Breast epithelium (tissue), 4 donors: ENCODE data around the gene B4GALT6. TPM values are rescaled to one million over a fixed set of nuclear protein-coding genes. Genes with fewer than 3 reads are reported as not detected.

Experiments
- DNase-seq, 2 donors: peaks; one replicate each; pipeline ENCODE4 v3.0.0-alpha.2; 2019; ENCODE audit warnings: low spot score in 2 of 2
- H3K27ac ChIP-seq, 2 donors: fragments of 200-600 bp; sonication (generic) in 1 of 2; one replicate each; pipeline ENCODE4 v1.5.1; 2016 to 2019; ENCODE audit warnings: mild to moderate bottlenecking in 1 of 2
- H3K27me3 ChIP-seq, 2 donors: fragments of 200-600 bp; sonication (generic) in 1 of 2; one replicate each; pipeline versions ENCODE4 v1.5.1 to v1.6.0; 2017 to 2019; ENCODE audit warnings: control low read depth in 1 of 2, mild to moderate bottlenecking in 1 of 2
- H3K36me3 ChIP-seq: fragments of 200-600 bp; one replicate; pipeline ENCODE4 v1.5.1; 2019
- H3K4me1 ChIP-seq, 2 donors: fragments of 200-600 bp; sonication (generic); one replicate each; pipeline ENCODE4 v1.5.1; 2016 to 2019; ENCODE audit warnings: control low read depth in 1 of 2
- H3K4me3 ChIP-seq, 3 donors: fragments of 200-600 bp; sonication (generic); 1 replicate in 2 of 3; 2 replicates in 1 of 3; pipeline ENCODE4 v1.5.1; 2016 to 2019; ENCODE audit warnings: mild to moderate bottlenecking in 3 of 3, moderate library complexity in 2 of 3
- H3K9me3 ChIP-seq, 2 donors: fragments of 200-600 bp; sonication (generic) in 1 of 2; one replicate each; pipeline ENCODE4 v1.5.1; 2016 to 2019; ENCODE audit warnings: control low read depth in 1 of 2
- POLR2A ChIP-seq: fragments of 450-650 bp; IDR thresholded peaks from one replicate; pipeline ENCODE4 v1.6.1; 2016; ENCODE audit warnings: antibody characterized with exemption, mild to moderate bottlenecking, moderate library complexity
- POLR2AphosphoS5 ChIP-seq, 3 donors: sonication (generic); formaldehyde crosslinking; IDR thresholded peaks; one replicate each; pipeline ENCODE4 v1.6.1; 2017; ENCODE audit warnings: antibody characterized with exemption in 3 of 3
- intact Hi-C: fragments of 100-400 bp; cut with DNase I; formaldehyde crosslinking; loops from one replicate; pipeline ENCODE4 v1.15.1; 2023; ENCODE audit warnings: low total_unique reads
- total RNA-seq, 3 donors: library from RNA; depleted of rRNA; stranded (reverse); fragments of >200 nt; gene quantifications; one replicate each; pipeline ENCODE4 v1.1.0, GENCODE V29; 2016
- TF ChIP-seq, protein P1 (sequence below), 3 donors: fragments of 450-650 bp; IDR thresholded peaks; one replicate each; pipeline ENCODE4 v1.5.1; 2016 to 2017; ENCODE audit warnings: antibody characterized with exemption in 3 of 3, mild to moderate bottlenecking in 3 of 3, moderate library complexity in 3 of 3

Gene B4GALT6
- total RNA-seq, 3 donors from 2014 or later: 2.9 to 3.8 (median 3.0) TPM

DNA sequence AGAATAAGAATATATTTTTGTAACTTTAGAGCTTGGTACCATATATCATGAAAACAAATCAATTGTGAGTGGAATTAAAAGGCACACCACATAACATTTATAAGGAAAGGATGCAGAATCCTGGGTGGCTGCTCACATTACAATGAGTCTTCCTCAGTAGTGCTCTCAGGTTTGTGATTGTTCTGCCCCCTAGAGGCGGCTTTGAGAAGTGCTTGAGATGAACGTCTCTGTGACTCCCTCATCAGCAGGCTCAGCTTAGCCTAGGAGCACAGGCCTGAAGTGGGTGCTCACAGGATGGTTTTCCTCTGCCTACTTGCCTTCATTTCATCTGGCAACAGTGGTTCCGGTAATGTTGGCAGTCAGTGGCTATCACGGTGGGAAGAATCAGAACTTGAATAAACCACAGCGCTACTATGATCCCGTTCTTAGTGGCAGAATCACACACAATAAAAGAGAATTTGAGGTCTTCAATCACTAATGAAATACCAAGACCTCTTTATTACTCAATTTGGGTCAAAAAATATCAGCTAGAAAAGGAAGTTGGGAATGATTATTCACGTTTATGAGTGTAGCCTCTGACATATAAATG, 38.1 kb upstream of the B4GALT6 start:
- Histone ChIP-seq H3K27me3 (no peaks in the 10 kb centered on the region), H3K4me3 (no peak overlapping the region), H3K36me3 (no peaks in the 10 kb centered on the region), H3K9me3 (peaks cover 0 to 7% of the 10 kb centered on the region in 2 donors), H3K27ac (no peak overlapping the region), H3K4me1 (no peaks in the 10 kb centered on the region)
- TF ChIP-seq, protein P1, sequence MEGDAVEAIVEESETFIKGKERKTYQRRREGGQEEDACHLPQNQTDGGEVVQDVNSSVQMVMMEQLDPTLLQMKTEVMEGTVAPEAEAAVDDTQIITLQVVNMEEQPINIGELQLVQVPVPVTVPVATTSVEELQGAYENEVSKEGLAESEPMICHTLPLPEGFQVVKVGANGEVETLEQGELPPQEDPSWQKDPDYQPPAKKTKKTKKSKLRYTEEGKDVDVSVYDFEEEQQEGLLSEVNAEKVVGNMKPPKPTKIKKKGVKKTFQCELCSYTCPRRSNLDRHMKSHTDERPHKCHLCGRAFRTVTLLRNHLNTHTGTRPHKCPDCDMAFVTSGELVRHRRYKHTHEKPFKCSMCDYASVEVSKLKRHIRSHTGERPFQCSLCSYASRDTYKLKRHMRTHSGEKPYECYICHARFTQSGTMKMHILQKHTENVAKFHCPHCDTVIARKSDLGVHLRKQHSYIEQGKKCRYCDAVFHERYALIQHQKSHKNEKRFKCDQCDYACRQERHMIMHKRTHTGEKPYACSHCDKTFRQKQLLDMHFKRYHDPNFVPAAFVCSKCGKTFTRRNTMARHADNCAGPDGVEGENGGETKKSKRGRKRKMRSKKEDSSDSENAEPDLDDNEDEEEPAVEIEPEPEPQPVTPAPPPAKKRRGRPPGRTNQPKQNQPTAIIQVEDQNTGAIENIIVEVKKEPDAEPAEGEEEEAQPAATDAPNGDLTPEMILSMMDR (IDR thresholded peaks at IDR 0.05): peak; percentile 53 to 62 (median 59)
- no peak for TF ChIP-seq POLR2A
- DNase-seq: peak; percentile 65 to 75
- intact Hi-C loops: loop anchor here (10.0 kb wide), 1 partner anchor 168 kb away; no protein-coding TSS in a partner anchor

DNA sequence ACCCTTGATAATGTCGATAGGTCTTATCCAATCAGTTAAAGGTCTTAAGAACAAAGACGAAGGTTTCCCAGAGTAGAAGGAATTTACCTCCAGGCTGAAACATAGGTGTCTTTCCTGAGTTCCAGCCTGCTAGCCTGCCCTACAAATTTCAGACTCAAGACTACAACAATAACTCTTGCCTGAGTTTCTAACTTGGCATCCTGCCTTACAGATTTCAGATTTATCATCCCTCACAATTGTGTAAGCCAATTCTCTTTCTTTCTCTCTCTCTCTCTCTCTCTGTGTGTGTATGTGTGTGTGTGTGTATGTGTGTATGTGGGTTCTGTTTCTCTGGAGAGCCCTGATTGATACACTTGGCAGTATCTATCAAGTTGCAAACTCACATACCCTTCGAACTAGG, 37.2 kb upstream of the B4GALT6 start:
- H3K9me3 ChIP-seq: peaks cover 0 to 7% of the 10 kb centered on the region in 2 donors
- DNase-seq: no peak
- no peak overlapping the region for H3K27ac ChIP-seq
- TF ChIP-seq POLR2AphosphoS5 (IDR thresholded peaks at IDR 0.05): no peak
- TF ChIP-seq, protein P1 (IDR thresholded peaks at IDR 0.05): no peak
- no peak for TF ChIP-seq POLR2A
- H3K27me3 ChIP-seq: no peaks in the 10 kb centered on the region
- H3K36me3 ChIP-seq: no peaks in the 10 kb centered on the region
- H3K4me3 ChIP-seq: no peak overlapping the region
- intact Hi-C loops: loop anchor here (10.0 kb wide), 1 partner anchor 167 kb away; no protein-coding TSS in a partner anchor
- H3K4me1 ChIP-seq: no peaks in the 10 kb centered on the region

GRCh38 chr18:31720867-31721266, 36.5 kb upstream of the B4GALT6 start:
- Histone ChIP-seq H3K36me3 (no peaks in the 10 kb centered on the region), H3K27me3 (no peaks in the 10 kb centered on the region), H3K9me3 (peaks cover 0 to 7% of the 10 kb centered on the region in 2 donors), H3K27ac (no peak overlapping the region), H3K4me3 (no peak overlapping the region), H3K4me1 (no peaks in the 10 kb centered on the region)
- intact Hi-C loops: loop anchor here (10.0 kb wide), 1 partner anchor 166 kb away; no protein-coding TSS in a partner anchor
- TF ChIP-seq POLR2AphosphoS5 (IDR thresholded peaks at IDR 0.05) (no peak), POLR2A (no peak)
- TF ChIP-seq, protein P1 (IDR thresholded peaks at IDR 0.05): no peak
- no peak for DNase-seq

GRCh38 chr18:31719363-31720006, 35.1 kb upstream of the B4GALT6 start:
- Histone ChIP-seq H3K36me3 (no peaks in the 10 kb centered on the region), H3K27me3 (no peaks in the 10 kb centered on the region), H3K27ac (no peak overlapping the region), H3K4me1 (no peaks in the 10 kb centered on the region), H3K4me3 (no peak overlapping the region), H3K9me3 (peaks cover 0 to 7% of the 10 kb centered on the region in 2 donors)
- intact Hi-C loops: loop anchor here (10.0 kb wide), 1 partner anchor 165 kb away; no protein-coding TSS in a partner anchor
- no peak for DNase-seq
- TF ChIP-seq POLR2A: no peak
- TF ChIP-seq, protein P1 (IDR thresholded peaks at IDR 0.05): no peak
- TF ChIP-seq POLR2AphosphoS5 (IDR thresholded peaks at IDR 0.05): no peak

- Histone ChIP-seq H3K4me3 (no peak overlapping the region), H3K9me3 (peaks cover 0 to 7% of the 10 kb centered on the region in 2 donors), H3K27me3 (no peaks in the 10 kb centered on the region), H3K36me3 (no peaks in the 10 kb centered on the region), H3K27ac (no peak overlapping the region), H3K4me1 (no peaks in the 10 kb centered on the region)
- DNase-seq: no peak
- intact Hi-C loops: no loop called here
- TF ChIP-seq, protein P1 (IDR thresholded peaks at IDR 0.05): no peak
- TF ChIP-seq POLR2A: no peak
- no peak for TF ChIP-seq POLR2AphosphoS5 (IDR thresholded peaks at IDR 0.05)
Observed at GRCh38 chr18:31718386-31718785, 34.0 kb upstream of the B4GALT6 start.
